Measurements from ENCODE around the gene NGRN. TPM values are rescaled to one million over a fixed set of nuclear protein-coding genes. Genes with fewer than 3 reads are reported as not detected.

NGRN gene
- total and polyA plus RNA-seq, 2 experiments from 2014 or later, result 88.9 to 131 TPM

GRCh38 chr15:90305932-90306331 lies 40.5 kb downstream of the NGRN start:
- H3K36me3 Mint-ChIP-seq (ENCODE audit: low read depth), result no peaks in the 10 kb centered on the region
- no peak for TF ChIP-seq EZH2phosphoT487 (IDR thresholded peaks at IDR 0.05; ENCODE audit: unreplicated experiment)
- Histone ChIP-seq H3K9me2 (ENCODE audit: insufficient read depth) (no peaks in the 10 kb centered on the region), H3K4me1 (ENCODE audit: insufficient read depth) (peaks cover 6% of the 10 kb centered on the region; the same call in 1 of the 2 replicates), H3K36me3 (ENCODE audit: insufficient read depth) (no peaks in the 10 kb centered on the region), H3K27ac (ENCODE audit: low read depth) (no peak overlapping the region), H4K20me1 (replicated peaks; ENCODE audit: insufficient read depth) (no peaks in the 10 kb centered on the region), H3K79me2 (replicated peaks; ENCODE audit: insufficient read depth) (no peaks in the 10 kb centered on the region), H3K4me2 (no peak overlapping the region), H3K27me3 (ENCODE audit: insufficient read depth) (no peaks in the 10 kb centered on the region), H2AFZ (no peak overlapping the region), H3F3A (replicated peaks; ENCODE audit: low read depth) (no peaks in the 10 kb centered on the region), H3K4me3 (no peak overlapping the region)
- ATAC-seq (no peak), DNase-seq (ENCODE audit: low spot score) (no peak)
- H3K27me3 Mint-ChIP-seq (ENCODE audit: insufficient read depth, low read depth, poor library complexity), result no peaks in the 10 kb centered on the region
- H3K4me1 Mint-ChIP-seq, result peaks cover 12% of the 10 kb centered on the region
- H3K4me3 Mint-ChIP-seq, result no peak overlapping the region
- no peak overlapping the region for H3K27ac Mint-ChIP-seq
- H3K9me3 Mint-ChIP-seq, result no peaks in the 10 kb centered on the region

GRCh38 chr15:90306560-90306959 lies 41.1 kb downstream of the NGRN start:
- Histone ChIP-seq H4K20me1 (replicated peaks; ENCODE audit: insufficient read depth) (no peaks in the 10 kb centered on the region), H3K79me2 (replicated peaks; ENCODE audit: insufficient read depth) (no peaks in the 10 kb centered on the region), H3K4me1 (ENCODE audit: insufficient read depth) (peaks cover 4% of the 10 kb centered on the region; the same call in 1 of the 2 replicates), H3K9me2 (ENCODE audit: insufficient read depth) (no peaks in the 10 kb centered on the region), H3K27ac (ENCODE audit: low read depth) (no peak overlapping the region), H3K4me3 (no peak overlapping the region), H2AFZ (no peak overlapping the region; the same call in 1 of the 2 replicates), H3K36me3 (ENCODE audit: insufficient read depth) (no peaks in the 10 kb centered on the region), H3F3A (replicated peaks; ENCODE audit: low read depth) (no peaks in the 10 kb centered on the region), H3K27me3 (ENCODE audit: insufficient read depth) (no peaks in the 10 kb centered on the region), H3K4me2 (no peak overlapping the region)
- Mint-ChIP-seq H3K27ac (no peak overlapping the region), H3K27me3 (ENCODE audit: insufficient read depth, low read depth, poor library complexity) (no peaks in the 10 kb centered on the region), H3K36me3 (ENCODE audit: low read depth) (no peaks in the 10 kb centered on the region), H3K4me3 (no peak overlapping the region), H3K4me1 (peaks cover 6% of the 10 kb centered on the region), H3K9me3 (no peaks in the 10 kb centered on the region)
- DNase-seq (ENCODE audit: low spot score), result no peak
- ATAC-seq, result no peak
- TF ChIP-seq STAT1 (IDR thresholded peaks at IDR 0.05; ENCODE audit: unreplicated experiment) (no peak), CTCF (conservative IDR thresholded peaks at IDR 0.05; ENCODE audit: low read depth in 2 of 2) (no peak), CREB1 (CRISPR knock-in tag; IDR thresholded peaks at IDR 0.05; ENCODE audit: low read depth) (no peak), ETS1 (IDR thresholded peaks at IDR 0.05) (no peak), REST (IDR thresholded peaks at IDR 0.05; ENCODE audit: unreplicated experiment) (no peak), ZNF331 (CRISPR knock-in tag; IDR thresholded peaks at IDR 0.05; ENCODE audit: low read depth) (no peak), POLR2AphosphoS5 (IDR thresholded peaks at IDR 0.05; ENCODE audit: low read depth) (no peak), NANOG (IDR thresholded peaks at IDR 0.05; ENCODE audit: borderline replicate concordance) (no peak), JUNB (IDR thresholded peaks at IDR 0.05; ENCODE audit: unreplicated experiment) (no peak), EZH2phosphoT487 (IDR thresholded peaks at IDR 0.05; ENCODE audit: unreplicated experiment) (no peak), EZH2 (IDR thresholded peaks at IDR 0.05; ENCODE audit: low read depth, unreplicated experiment) (no peak)
